Hematopoietic multipotent progenitor cell treated with erythropoietin and hydrocortisone succinate and interleukin-3 and kit ligand, for 17 days (in vitro differentiated cells): ENCODE measurements around the gene MYCL.
"Not testable (repeated sequence)": the region's sequence is repeated elsewhere in the genome, so short reads cannot be mapped to it uniquely, and the experiment has no call there.

ENCODE experiments used
- DNase-seq: peaks from one replicate; pipeline ENCODE4 v3.0.0-alpha.2; 2015; ENCODE audit warnings: low spot score

The MYCL gene

DNA sequence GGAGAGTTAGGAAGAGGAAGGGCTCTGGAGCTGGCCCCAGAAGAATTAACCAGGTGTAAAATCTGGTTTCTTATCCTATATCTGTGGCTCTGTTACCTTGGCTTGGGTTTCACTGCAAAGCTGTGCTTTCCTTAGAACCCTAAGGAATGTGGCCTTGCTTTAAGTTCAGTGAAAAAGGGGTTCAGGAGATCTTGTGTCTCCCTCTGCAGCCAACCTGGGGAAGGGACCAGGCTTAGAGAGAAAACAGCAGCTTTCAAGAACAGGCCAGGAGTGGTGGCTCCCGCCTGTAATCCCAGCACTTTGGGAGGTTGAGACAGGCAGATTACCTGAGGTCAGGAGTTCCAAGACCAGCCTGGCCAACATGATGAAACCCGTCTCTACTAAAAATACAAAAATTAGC is 16.1 kb upstream of the MYCL start:
- DNase-seq, result no peak

DNA sequence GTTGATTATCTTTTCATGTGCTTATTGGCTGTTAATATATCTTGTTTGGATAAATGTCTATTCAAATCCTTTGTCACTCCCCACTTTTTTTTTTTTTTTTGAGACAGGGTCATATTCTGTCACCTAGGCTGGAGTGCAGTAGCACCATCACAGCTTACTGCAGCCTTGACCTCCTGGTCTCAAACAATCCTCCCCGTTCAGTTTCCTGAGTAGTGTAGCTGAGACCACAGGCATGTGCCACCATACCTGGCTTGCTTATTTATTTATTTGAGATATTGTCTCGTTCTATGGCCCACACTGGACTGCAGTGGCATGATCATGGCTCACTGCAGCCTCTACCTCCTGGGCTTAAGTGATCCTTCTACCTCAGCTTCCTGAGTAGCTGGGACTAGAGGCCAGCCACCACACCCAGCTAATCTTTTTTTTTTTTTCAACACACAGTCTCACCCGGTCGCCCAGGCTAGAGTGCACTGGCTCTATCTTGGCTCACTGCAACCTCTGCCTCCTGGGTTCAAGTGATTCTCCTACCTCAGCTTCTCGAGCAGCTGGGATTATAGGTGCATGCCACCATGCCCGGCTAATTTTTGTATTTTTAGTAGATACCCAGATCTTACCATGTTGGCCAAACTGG is 13.9 kb upstream of the MYCL start:
- DNase-seq, result no peak

GRCh38 chr1:39913136-39913535 is 11.4 kb upstream of the MYCL start:
- DNase-seq, result not testable (repeated sequence)

DNA sequence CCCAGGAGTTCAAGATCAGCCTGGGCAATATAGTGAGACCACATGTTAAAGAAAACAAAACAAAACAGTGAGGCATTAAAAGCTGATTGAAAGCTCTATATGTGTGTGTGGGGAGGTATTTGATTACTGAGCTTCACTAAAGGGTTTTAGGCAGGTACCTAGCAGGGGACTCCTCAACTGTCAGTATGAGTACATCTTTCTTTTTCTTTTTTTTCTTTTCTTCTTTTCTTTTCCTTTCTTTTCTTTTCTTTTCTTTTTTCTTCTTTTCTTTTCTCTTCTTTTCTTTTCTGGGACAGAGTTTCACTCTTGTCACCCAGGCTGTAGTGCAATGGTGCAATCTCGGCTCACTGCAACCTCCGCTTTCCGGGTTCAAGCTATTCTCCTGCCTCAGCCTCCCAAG is 8.5 kb upstream of the MYCL start:
- no peak for DNase-seq

DNA sequence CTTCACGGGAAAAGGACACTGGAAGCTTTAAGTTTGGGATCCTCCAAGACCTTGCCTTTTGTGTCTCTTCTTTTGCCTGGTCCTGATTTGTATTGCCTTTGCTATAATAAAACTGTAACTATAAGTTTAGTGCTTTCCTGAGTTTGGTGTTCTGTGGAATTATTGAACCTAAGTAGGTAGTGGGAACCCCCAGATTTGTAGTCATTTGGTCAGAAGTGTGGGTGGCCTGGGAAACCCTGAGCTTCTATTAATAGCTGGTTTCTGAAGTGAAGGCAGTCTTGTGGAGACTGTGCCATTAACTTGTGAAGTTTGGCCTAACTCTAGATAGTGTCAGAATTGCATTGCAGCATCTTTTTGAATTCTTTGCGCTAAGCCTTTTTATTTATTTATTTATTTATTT is 6.8 kb upstream of the MYCL start:
- DNase-seq, result no peak

DNA sequence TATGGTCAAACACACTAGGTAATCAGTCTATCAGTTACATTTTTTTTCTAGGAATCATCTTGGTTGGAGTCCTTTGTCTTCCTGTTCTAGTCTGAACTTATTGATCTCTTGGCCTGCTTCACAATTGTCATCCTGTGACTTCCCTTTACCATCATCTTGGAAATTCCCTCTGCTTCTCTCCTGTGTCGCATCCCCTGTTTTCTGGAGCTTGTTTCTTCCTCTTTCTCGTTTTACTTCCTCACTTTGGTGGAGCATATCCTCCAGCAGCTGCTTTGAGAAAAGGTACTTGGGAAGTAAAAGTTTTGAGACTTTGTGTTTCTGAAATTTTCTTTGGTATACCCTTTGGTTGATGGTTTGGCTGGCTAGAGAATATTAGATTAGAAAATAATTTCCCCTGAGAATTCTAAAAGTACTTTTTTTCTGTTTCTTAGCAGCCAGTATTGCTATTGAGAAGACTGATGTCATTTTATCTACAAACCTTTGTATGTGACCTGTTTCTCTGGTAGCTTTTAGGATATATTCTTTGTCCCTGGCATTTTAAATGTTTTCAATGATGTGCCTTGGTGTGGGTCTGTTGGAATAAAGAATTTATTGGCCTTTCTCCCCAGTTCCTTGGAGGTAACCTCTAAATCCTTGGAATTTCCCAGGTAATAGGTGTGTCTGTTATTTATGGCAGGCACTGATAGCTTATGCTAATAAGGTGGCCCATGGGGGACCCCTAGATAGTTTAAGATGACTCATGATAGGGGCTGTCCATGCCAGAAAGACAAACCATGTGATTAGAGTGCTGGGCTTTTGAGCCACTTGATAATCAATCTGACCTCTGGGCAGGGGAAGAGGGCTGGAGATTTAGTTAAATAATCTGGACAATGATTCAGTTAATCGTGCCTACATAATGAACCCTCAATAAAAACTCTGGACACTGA is 6.1 kb upstream of the MYCL start:
- no peak for DNase-seq

DNA sequence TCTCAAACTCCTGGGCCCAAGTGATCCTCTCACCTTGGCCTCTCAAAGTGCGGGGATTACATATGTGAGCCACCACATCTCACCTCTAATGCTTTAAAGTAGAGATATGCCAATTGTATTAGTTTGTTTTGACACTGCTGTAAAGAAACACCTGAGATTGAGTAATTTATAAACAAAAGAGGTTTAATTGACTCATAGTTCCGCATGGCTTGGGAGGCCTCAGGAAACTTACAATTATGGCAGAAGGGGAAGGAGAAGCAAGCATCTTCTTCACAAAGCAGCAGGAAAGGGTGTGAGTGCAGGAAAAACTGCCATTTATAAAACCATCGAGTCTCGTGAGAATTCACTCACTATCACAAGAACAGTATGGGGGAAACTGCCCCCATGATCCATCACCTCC is 3.5 kb upstream of the MYCL start:
- no peak for DNase-seq

DNA sequence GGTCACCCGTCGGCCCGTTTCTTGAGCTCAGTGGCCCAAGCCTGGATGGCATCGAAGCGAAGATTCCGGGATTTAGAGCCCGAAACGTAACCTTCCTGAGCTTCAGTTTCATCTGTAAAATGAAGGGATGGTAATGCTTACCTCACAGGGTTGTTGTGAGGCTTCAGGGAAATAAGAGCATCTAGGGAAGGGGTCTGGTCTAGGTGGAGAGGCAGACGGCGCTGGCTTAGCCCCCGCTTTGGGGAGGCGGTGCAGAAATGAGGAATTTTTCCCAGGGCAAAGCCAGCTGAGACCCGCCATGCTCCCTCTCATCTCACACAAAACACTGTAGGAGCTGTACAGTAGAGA is 717 bp upstream of the MYCL start:
- no peak for DNase-seq

DNA sequence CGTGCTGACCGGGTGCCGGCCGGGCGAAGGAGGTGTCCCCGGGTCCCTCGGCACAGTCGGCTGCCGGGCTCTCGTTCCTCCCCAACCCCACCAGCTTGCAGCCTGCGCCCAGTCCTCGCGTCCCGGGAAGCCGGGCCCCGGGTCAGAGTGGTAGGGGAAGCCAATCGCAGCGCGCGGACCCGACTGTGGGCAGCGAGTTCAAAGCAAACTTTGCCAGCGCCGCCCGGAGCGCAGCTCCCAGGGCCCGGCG is 328 bp downstream of the MYCL start:
- DNase-seq, result no peak

DNA sequence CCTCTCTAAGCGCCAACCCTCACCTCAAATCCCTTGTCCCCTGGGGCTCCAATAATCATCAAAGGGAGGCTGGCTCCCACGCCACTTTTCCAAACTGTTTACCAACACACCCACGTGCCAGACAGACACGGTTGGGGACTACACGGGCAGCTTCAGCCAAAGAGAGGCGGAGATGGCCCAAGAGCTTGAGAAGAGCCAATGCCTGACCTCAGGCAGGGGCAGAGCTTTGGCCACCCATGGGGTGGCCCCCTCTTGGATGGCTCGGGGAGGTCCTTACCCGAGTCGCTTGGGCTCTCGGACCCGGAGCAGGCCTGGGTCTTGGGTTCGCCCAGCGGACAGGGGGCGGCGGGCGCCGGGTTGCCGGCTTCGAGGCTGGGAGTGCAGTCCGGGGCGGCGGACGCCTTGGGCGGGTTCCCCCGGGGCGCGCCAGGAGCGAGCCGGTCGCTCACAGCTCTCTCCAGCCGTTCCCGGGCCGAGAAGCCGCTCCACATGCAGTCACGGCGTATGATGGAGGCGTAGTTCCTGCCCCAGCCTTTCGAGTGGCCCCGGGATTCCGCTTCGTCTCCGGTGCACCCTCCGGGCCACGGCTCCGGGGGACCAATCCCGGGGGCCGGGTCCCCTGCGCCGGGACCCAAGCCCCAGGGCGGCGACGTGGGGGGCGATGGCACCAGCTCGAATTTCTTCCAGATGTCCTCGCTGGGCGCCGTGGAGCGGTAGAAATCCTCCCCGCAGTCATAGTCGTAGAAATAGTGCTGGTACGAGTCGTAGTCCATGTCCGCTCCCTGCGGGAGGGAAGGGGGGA is 854 bp downstream of the MYCL start:
- DNase-seq, result no peak

DNA sequence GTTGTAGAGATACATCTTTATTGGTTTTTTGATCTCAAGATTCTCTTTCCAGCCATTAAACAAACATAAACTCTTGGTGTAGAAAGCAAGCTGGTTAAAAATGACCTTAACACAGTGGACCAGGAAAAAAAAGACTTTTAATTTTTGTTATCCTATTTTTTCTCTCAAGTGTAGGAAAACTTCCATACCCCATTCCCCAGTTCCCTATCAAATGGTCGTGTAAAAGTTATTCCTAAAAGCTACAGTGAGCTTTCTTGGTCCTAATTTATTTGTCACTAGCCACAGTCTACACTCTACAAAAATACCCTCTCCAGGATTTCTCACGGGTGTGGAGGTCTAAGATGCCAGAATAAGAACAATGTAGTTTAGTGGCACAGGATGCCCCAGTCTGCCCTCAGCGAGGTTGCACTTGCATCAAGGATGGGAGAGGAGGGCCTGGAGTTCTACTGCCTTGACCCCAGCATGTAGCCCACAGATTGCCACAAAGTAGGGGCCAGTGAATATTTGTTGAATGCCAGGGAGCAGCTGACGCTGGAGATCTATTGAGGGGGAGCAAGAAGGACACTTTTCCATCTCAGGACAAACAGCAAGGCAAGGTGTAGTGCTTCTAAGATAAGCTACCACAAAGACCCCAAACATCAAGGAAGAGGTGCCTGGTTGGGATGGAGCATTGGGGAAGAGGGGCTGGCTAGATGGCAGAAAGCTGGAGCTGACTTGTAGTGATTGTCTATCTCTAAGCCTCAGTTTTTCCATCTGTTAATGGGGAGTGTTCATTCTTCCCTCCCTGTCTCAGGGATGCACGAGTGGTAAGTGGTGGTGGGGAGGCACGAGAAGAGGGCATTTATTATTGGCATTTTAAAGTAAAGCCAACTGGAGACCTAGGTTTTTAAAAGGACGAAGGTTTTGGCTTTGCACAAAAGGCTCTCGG is 1.8 kb downstream of the MYCL start:
- no peak for DNase-seq

DNA sequence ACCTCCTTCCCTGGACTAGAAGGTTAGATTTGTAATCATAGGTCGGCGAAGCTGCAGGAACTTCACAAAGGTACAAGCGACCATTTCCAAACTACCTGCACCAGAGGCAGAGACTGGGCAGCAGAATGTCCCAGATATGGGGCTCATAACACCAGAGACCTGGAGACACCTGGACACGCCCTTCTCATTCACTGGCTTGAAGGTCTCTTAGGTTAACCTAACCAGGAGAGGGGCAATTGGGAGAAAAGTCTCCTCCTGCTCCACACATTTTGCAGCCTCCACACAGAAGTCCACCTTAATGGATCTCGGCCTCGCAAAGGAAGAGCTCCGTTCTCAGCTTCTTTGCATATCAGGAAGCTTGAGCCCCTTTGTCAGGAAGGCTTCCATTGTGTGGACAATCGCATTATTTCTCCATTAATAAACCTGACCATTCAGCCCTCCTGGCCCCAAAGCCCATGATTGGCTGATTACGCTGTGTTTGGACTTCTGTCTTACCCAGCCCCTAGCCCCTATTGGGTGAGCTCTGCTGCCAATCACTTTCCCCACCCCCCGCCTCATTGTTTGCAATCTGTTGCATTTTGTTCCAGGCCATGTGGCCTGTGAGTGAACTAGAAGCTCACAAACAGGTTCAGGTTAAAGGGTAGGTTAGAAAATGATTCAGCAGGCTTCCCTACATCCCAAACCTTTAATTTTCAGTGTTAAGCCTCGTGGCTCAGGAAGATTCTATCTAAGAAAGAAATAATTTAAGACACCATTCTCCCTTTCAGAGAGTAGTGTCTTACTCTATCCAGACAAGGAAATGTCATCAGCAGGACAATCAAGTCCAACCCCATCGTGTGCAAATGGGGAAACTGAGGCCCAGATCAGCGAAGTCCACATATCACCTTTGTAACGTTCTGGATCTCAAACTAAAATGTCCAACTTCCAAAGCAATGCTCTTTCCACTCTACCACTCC is 2.8 kb downstream of the MYCL start:
- DNase-seq, result no peak

DNA sequence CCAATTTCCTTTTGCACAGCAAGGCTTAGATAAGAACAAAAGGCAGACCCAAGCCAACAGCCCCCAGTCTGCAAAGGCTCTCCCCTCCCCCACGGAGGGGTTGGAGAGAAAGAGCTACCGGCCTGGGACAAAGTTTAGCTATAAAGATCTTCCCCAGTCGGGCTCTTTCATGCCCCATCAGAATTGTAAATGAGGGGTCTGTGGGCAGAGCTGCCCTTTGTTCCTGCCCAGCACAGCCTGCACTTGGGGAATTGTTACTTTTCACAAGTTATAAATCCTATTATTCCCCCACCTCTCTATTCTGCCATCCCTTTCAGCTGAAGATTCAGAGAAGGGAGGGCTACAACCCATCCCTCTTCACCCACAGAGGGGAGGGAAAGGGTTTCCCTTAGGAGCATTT is 3.5 kb downstream of the MYCL start:
- DNase-seq, result no peak

DNA sequence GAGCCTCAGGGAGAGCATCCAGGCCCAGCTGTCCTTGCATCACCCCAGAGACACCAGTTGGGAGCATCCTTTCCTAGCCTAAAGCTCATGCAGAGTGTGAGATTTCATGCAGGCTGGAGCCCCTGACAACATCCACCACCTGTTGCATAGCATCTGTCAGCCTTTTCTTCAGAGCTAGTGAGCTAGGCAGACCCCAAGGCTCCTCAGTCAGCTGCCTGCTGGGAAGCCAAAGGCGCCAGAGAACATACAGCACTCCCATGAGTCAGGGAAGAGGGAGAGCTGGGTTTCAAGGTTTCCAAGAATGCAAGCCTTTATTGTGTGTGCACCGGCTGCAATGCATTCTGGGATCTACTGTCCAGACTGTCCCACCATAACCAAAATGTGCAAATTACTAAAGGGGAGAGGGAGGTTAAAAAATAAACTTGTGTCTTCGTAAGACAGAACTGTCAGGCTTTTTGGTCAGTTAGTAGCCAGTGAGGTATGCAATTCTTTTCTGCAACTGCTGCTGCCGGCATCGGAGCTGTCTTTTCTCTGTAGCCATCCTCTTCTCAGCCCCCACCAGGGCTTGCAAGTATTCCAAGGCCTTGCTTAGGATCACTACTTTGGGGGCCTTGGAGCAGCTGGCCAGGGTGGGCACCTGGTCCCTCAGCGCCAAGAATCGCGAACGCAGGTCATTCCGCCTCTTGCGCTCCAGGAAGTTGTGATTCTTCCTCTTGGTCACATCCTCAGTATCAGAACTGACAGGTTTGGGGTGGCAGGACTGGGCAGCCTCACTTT is 4.6 kb downstream of the MYCL start:
- DNase-seq, result no peak

DNA sequence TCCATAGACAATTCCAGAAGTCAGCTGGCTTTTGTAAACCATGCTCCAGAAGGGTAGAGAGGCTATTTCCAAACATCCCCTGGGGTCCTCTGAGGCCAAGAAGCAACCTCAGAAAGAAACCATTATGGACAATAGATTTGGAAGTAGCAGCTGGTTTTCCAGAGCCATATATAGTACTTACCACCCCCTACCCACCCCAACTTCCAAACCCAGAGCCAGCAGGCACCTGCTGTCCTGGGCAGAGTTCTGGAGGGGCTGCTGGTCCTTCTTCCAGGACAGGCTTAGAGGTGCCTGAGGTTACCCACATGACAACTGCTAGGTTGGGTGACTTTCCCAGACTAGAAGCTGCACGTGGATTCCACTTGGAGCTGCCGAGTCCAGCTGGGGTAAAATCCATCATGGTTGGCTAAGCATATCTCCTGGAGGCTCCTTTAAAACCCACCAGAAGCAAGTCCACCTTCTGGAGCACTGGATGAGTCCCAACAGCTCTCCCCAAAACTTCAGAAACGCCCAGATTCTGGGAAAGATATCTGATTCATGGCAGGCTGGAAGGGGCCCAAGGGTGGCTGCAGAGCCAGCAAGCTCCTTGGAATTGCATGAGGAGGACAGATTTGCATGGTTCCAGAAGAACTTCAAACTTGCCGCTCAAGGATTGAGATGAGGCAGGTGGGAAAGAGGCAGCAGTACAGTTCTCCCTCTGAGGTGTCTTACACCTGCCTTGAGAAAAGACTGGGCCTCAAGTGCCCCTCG is 5.8 kb downstream of the MYCL start:
- DNase-seq, result no peak

DNA sequence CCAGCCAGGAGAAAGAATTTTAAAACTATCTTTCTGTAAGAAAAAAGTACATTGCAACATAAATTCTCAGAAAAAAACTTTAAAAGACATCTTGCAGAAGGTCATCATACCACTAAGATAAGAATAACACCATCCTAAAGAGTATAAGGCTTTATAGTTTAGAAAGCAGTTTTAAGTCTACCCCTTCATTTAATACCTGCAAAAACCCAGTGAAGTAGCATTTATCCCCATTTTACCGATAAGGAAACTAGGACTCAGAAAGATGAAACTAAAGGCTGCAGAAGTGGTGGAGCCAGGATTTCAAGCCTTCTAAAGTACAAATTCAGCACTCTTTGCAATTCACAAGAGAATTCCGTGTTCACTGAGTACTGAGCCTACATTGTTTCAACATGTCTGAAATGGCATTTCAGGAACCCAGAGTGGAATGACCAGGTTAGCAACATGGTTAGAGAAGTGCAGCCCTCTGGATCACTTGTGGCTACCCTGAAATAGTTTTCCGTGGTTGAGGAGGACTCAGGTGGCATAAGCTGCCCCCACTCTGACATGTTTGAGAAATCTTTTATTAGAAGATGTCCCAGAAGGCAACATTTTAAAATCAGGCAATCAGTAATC is 6.7 kb downstream of the MYCL start:
- no peak for DNase-seq

DNA sequence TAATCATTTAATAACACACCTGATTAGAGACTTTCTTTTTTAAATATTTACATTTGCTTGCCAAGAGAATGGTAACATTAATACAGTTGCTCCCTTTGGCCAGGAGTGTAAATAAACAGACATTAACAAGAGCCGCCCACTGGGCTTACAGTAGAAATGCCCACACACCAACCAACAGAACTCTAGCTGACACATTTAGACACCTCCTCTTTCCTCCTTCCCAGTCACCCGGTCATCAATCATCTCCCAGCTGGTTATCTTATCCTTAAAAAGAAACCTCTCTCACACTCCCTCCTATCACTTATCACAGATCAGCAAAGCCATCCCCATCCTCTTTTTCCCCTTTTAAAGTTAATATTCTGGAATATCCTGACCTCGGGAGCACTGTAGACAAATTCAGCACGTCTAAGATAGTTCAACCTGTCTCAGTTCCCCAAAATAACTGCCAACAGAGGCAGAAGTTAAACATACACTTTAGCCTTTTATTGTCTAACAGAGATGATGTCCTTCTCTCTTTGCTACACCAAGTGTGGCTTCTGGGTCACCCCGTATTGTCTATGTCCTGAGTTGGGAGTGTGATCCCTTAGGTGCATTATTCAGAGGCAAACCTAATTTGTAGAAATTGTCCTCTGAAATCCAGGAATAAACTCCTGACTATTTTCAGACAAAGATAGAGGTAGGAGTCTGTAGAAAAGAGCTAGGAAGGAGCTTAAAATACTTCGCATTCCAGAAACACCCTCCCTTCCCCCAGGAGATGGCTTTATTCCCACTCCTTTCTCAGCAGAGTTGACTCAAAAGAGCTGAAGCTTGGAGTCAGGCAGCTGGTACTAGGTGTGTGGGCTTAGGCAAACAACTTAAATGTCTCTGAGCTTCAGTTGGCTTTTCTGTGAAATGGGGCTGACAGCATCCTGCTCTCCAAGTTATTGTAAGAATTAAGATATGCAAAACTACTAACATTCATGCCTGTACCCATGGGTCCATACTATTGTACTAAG is 8.8 kb downstream of the MYCL start:
- DNase-seq, result no peak

DNA sequence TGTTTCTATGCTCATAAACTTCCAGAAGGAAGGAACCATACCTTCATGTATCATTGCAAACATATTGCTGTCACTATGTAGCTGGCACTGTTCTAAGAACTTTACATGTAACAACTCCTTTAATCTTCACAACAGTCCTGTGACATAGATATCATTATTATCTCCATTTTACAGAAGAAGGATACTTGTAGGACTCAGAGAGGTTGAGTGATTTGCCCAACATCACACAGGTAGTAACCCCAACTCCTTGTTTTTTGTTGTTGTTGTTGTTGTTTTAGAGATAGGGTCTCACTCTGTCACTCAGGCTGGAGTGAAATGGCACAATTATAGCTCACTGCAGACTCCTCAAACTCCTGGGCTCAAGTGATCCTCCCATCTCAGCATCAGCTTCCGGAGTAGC is 10.8 kb downstream of the MYCL start:
- DNase-seq, result no peak
